Measurements from ENCODE around the gene PSMG4.

PSMG4 gene

DNA sequence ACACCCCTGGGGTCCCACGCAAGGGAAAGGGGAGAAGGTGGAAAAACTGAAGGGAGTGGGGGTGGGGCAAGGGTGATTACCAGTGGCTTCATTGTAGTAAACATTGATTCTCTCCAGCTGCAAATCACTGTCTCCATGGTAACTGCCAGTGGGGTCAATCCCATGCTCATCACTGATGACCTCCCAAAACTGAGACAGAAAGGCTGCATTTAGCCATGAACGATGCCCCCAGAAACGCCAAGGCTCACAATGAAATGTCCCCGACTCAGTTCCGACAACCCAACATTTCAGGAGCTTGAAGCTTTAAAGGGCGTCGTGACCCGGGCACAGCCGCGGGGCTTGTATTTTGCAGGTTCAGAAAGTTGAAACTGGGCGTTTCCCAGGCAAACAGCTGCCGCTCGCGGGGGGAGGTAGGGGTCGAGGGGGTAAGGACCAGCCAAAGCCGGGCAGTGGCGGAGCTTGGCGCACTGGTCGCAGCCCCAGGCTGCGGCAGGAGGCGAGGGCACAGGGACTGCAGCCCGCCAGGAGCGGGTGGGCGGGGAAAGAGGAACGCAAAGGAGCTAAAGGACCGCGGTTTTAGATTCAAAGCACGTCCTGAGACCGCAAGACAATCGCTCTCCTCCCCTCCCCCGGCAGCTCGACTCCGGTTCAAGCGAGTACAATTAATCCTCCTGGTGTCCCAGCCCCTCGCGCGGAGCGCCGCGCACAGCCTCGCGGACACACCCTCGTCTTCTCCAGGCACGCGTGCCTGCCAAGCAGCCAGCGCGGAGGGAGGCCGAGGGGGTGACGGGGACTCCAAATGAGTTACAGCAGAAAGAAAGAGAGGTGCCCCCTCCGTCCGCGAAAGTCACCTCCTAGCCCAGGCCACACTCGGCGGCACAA lies 32.0 kb upstream of the PSMG4 start:
- TF ChIP-seq GATA3 (IDR thresholded peaks at IDR 0.05; ENCODE audit: low read depth, low read length) (no peak), GATA2 (IDR thresholded peaks at IDR 0.05; ENCODE audit: low read depth, low read length) (no peak)

DNA sequence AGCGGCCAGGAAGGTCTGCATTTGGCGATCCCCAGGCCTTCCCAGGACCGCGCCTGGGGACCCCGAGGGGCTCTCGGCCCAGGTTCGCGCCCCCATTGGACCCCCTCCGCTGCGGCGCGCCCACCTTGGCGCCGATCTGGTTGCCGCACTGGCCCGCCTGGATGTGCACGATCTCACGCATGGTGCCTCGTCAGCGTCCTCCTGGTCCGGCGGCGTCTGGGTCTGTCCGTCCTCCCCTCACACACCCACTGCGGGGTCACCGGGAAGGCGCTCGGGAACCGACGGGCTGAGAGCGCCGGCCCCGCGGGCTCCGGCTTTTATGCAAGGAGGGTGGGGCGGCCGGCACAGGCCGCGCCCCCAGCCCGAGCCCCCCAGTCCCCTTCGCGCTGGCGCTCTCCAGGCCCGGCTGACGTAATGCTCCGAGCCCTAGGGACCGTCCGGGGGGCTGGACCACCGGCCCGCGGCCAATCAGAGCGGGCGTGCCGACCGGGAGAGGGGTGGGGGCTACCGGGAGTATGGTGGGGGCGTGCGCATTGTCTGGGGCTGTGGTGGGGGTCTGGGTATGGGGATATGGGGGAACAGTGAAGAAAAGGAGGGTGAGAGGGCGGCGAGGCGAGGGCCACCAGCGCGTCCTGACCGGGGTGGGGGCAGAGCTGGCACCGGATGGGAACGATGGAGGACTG lies 31.2 kb upstream of the PSMG4 start, which contains the start of gene TUBB2B:
Gene TUBB2B (minus strand): TSS at position 291 of the 683 bp plus-strand sequence. CDS start 110 bp downstream, at position 181.
- TF ChIP-seq GATA2 (IDR thresholded peaks at IDR 0.05; ENCODE audit: low read depth, low read length) = no peak
- TF ChIP-seq GATA3 (IDR thresholded peaks at IDR 0.05; ENCODE audit: low read depth, low read length) = no peak

DNA sequence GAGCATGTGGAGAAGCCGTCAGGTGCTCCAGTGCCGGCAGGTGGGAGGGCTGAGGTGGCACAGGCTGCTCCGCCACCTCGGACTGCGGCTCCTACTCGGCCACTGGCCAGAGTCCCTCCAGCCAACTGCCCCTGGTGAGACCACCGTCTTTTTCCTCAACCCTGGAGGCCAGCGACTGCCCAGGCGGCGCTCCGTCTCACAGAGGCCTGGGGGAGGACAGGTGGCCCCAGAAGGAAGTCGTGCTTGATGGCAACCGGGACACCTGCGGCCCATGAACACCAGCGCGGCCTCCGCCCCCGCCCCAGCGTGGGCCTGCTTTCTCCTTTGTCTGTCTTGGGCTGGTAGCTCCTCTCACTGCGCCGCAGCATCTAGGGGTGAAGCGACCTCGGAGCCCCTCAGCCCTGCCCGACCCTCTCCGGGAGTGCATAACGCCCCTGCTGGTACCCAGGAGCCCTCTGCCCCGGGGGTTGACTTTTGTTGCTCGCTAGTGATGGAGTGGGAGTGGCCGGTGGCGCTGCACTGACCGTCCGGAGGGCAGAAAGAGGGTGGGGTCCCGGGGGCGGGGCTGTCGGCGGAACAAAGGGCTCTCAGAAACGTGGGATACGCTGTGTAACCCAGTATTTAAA lies 30.6 kb upstream of the PSMG4 start:
- no peak for TF ChIP-seq GATA3 (IDR thresholded peaks at IDR 0.05; ENCODE audit: low read depth, low read length)
- no peak for TF ChIP-seq GATA2 (IDR thresholded peaks at IDR 0.05; ENCODE audit: low read depth, low read length)

DNA sequence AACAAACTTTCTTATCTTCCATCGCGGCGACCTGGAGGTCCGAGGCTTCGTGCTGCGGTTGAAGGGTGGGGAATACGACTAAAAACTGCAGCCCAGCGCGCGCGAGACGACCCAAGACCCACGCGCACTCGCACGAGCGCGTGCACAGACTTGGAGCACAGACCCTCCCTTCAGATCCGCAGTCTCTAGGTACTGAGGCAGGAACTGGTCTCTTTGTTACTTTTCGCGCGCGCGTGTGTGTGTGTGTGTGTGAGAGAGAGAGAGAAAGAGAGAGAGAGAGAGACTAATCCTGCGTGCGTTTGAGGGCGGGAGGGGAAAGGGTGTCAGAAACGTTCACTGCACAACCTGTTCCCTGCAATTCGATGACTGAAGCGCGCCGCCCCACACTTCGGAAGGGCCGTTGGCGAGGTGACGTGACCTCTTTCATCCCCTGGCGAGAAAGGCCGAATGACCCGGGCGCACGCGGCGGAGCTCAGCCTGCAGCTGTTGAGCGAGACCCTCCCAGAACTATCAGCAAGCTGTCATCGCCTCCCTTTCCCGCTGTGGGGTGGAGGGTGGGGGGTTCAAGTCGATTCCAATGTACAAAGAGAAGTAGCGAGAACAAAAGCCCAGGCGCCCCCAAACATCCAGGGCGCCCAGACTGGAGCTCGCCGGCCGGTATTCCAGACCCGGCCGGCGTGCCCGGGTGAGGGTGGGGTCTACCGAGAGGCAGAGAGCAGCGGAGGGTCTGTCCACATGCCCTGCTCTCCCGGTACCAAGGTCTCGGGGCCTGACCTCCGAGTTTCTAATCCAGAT lies 29.8 kb upstream of the PSMG4 start:
- no peak for TF ChIP-seq GATA3 (IDR thresholded peaks at IDR 0.05; ENCODE audit: low read depth, low read length)
- no peak; the same call in 1 of the 2 replicates for TF ChIP-seq GATA2 (IDR thresholded peaks at IDR 0.05; ENCODE audit: low read depth, low read length)

DNA sequence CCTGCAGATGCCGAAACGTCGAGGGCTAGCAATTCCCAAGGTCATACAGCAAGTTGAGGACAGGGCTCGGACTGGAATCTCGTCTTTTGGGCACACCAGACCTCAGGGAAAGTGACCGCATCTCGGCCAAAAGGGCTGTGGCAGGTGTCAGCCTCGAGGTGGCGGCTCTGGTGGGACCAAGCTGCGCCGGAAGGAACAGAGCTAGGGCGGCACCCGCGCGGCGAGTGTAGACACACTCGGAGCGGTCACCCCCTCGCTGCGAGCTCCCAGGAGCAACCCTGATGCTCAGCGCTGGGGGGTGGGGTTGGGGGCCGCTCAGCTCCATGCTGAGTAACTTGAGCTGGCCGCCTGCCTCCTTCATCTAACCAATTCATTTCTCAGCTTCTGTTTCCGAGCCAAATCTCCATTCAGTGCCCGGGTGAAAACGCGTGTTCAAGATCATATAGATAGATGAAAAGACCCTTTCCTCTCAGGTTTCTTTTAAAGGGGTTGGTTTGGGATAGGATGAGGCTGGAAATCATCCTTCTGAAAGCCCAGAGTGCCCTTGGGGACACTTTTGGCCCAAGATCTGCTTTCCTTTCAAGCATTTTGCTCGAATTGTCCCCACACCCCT lies 29.1 kb upstream of the PSMG4 start:
- no peak for TF ChIP-seq GATA3 (IDR thresholded peaks at IDR 0.05; ENCODE audit: low read depth, low read length)
- TF ChIP-seq GATA2 (IDR thresholded peaks at IDR 0.05; ENCODE audit: low read depth, low read length) = no peak; the same call in 1 of the 2 replicates

DNA sequence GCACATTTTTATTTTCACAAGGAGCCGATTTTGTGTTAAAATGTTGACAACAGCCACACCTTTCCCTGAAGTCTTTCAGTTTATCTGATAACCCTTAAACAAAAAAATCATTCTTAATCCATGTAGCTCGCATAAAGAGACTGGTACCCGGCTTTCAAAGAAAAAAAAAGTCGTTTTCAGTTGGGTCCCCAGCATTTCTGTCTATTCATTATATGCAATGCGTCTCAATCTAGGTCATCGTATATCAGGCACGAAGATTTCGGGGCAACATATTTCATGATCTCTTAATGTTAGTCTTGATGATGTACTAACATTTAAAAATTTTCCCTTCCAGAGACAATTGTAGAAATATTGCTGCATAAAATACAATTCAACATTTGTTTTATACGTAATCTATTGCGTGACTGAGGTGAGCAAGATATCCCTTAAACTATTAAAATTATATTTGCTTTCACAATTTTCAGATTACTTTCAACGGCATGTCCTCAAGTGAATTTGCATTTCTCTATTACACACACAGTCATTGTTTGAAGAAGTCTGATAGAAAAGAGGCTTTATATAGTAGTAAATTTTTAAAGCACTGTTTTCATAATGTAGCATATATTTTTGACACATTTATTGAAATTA lies 28.4 kb upstream of the PSMG4 start:
- TF ChIP-seq GATA3 (IDR thresholded peaks at IDR 0.05; ENCODE audit: low read depth, low read length) (no peak), GATA2 (IDR thresholded peaks at IDR 0.05; ENCODE audit: low read depth, low read length) (no peak)

DNA sequence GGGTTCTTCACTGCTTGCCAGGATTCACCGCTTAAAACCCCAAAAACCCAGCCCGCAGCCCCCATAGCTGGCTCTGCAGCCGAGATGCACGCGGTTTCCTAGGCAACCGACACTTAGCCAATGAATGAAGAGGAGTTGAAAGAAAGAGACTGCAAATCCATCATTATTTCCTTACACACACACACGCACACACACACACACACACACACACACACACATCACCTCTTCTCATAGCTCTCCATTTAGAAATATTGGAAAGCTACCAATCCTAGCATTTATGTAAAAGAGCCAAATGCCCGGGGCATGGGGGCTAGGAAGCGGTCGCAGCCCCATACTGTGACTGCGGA lies 27.9 kb upstream of the PSMG4 start:
- no peak for TF ChIP-seq GATA2 (IDR thresholded peaks at IDR 0.05; ENCODE audit: low read depth, low read length)
- TF ChIP-seq GATA3 (IDR thresholded peaks at IDR 0.05; ENCODE audit: low read depth, low read length) = no peak

DNA sequence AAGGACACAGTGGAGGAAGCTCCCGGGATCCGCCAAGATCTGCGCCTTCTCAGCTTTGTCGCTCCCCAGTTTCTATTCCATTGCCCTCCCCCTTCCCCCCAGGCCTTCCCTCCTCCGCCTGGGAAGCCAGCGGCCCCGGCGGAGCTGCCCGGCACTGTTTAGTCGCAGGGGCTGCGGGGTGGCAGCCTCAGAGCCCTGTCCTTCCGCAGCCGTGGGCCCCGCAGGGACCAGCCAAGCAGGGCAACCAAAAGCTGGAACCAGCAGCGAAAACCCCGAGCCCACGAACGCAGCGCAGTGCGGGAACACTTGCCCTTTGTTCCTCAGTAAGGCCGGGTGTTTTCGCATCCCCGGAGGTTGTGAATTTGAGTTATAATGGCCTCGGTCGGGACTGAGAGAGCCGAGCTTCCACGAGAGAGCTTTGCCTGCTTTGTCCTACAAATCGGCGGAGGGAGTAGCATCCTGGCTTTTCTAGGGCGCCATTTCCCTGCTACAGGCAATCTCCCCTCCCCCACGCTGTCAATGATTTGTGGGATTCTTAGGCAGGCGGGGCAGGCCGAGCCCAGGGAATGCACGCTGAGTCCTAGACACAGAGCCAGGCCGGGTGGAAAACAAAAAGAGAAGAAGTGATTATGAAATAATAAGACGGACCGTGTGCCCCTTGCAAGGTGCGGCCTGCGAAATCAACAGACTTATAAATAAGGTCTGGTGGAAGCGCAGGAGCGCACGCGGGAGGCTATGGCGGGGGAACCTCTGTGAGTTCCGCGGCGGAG lies 27.3 kb upstream of the PSMG4 start:
- no peak; the same call in 1 of the 2 replicates for TF ChIP-seq GATA2 (IDR thresholded peaks at IDR 0.05; ENCODE audit: low read depth, low read length)
- no peak for TF ChIP-seq GATA3 (IDR thresholded peaks at IDR 0.05; ENCODE audit: low read depth, low read length)

DNA sequence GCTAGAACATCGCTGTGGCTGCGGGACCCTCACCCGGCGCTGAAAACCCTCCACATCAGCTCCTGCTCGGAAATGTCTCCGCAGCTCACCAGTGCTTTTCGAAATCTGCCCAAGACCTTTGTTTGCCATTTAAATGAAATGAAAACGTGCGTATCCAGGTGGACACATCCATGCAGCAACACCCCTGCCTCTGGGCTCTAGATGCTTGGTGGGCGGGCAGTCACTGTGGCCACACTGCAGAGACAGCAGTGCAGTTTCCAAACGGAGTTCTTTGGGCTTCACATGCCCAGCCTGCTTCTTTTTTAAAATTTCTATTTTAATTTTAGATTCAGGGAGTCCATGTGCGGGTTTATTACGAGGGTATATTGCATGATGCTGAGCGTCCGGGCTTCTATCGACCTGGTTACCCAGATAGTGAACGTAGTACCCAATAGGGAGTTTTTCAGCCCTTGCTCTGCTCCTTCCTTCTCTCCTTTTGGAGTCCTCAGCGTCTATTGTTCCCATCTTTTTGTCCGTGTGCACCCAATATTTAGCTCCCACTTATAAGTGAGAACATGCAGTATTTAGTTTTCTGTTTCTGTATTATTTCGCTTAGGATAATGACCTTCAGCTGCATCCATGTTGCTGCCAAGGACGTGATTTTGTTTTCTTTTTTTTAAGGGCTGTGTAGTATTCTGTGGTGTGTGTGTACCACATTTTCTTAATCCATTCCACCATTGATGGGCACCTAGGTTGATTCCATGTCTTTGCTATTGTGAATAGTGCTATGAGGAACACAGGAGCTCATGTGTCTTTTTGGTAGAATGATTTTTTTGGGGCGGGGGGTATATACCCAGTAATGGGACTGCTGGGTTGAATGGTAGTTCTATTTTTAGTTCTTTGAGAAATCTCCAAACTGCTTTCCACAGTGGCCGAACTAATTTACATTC lies 26.5 kb upstream of the PSMG4 start:
- no peak for TF ChIP-seq GATA2 (IDR thresholded peaks at IDR 0.05; ENCODE audit: low read depth, low read length)
- TF ChIP-seq GATA3 (IDR thresholded peaks at IDR 0.05; ENCODE audit: low read depth, low read length) = no peak

DNA sequence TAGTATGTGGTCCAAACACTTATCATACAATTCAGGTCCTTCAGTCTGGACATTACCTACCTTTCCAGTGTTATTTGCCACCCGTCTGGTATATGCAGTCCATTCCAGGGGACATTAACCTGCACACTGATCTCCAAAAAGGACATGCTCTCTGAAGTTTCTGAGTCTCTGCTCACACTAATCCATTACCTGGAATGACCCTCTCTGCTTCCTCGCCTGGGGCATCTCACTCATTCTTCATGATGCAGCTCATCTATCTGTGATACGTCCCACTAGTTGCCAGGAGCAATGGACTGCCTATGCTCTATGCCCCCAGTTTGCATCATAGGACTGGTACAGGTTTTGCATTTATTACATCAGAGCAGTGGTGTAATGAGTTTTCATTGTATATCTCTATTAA lies 25.4 kb upstream of the PSMG4 start:
- no peak for TF ChIP-seq GATA3 (IDR thresholded peaks at IDR 0.05; ENCODE audit: low read depth, low read length)
- TF ChIP-seq GATA2 (IDR thresholded peaks at IDR 0.05; ENCODE audit: low read depth, low read length) = no peak

DNA sequence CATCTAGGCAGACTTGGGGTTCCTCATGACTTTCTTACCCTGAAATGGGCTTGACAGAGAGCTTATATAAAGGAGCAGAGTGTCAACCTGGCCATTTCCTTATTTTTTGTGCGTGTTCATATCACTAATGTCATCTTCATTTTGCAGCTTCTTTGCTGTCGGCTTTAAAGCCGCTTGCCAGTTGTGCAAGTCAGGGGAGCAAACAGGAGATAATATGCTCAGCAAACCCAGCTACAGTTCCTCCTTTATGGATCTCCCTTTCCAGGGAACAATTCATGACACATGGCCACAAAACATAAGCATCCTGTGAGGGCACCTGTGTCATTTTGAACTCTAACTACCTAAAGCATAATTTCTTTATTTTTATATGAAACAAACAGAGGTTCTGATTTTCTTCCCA lies 24.8 kb upstream of the PSMG4 start:
- TF ChIP-seq GATA3 (IDR thresholded peaks at IDR 0.05; ENCODE audit: low read depth, low read length) (no peak), GATA2 (IDR thresholded peaks at IDR 0.05; ENCODE audit: low read depth, low read length) (no peak)

Measured in SH-SY5Y (cell line).